ENCODE results near the gene SMIM44. TPM values are rescaled to one million over a fixed set of nuclear protein-coding genes. Genes with fewer than 3 reads are reported as not detected.

The SMIM44 gene
- total RNA-seq, 1 donor from 2014 or later, result not detected

DNA sequence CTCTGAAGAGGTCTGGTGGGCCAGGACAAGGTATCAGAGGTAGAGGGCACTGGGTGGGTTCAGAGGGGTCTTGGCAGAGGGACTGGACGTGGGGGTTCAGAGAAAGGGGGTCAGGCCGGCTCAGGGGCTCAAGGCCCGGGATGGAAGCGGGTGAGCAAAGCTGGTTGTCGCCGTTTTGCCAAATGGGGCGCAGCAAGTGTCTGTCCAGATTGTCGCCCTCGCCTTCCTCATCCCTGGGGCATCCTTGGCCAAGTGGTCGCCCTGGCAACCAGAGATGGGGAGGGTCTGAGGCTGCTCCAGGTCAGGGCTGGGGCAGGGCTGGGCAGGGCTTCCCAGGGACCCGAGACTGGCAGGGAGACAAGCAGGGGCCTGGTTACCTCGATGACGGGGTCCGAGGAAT is 10.4 kb upstream of the SMIM44 start:
- Histone ChIP-seq H3K79me2 (ENCODE audit: low read depth) (peaks cover 10% of the 10 kb centered on the region), H3K36me3 (no peaks in the 10 kb centered on the region), H3K4me1 (no peaks in the 10 kb centered on the region), H3K9me3 (ENCODE audit: low read depth) (no peaks in the 10 kb centered on the region), H3K4me3 (no peak overlapping the region), H3K27me3 (no peaks in the 10 kb centered on the region), H3F3A (ENCODE audit: low read depth) (no peaks in the 10 kb centered on the region), H3K4me2 (no peak overlapping the region), H4K20me1 (ENCODE audit: low read depth) (no peaks in the 10 kb centered on the region), H2AFZ (replicated peaks) (no peak overlapping the region), H3K9ac (no peak overlapping the region), H3K27ac (no peak overlapping the region)
- Mint-ChIP-seq H3K4me1 (no peaks in the 10 kb centered on the region), H3K36me3 (peaks cover 16% of the 10 kb centered on the region), H3K27me3 (ENCODE audit: insufficient read depth, low read depth) (no peaks in the 10 kb centered on the region), H3K4me3 (no peak overlapping the region), H3K9me3 (no peaks in the 10 kb centered on the region), H3K27ac (no peak overlapping the region)
- no peak for DNase-seq (ENCODE audit: low spot score)
- TF ChIP-seq CTCF (IDR thresholded peaks at IDR 0.05) (no peak), EZH2 (IDR thresholded peaks at IDR 0.05) (no peak), EZH2phosphoT487 (IDR thresholded peaks at IDR 0.05) (no peak)

- no peaks in the 10 kb centered on the region for H3K27me3 Mint-ChIP-seq (ENCODE audit: insufficient read depth, low read depth)
- Histone ChIP-seq H3K79me2 (ENCODE audit: low read depth) (peaks cover 2% of the 10 kb centered on the region), H3K4me2 (no peak overlapping the region), H3K4me1 (no peaks in the 10 kb centered on the region), H3K4me3 (no peak overlapping the region), H3F3A (ENCODE audit: low read depth) (no peaks in the 10 kb centered on the region), H3K9me3 (ENCODE audit: low read depth) (no peaks in the 10 kb centered on the region), H3K27ac (no peak overlapping the region), H4K20me1 (ENCODE audit: low read depth) (no peaks in the 10 kb centered on the region), H2AFZ (replicated peaks) (no peak overlapping the region), H3K36me3 (no peaks in the 10 kb centered on the region), H3K27me3 (no peaks in the 10 kb centered on the region), H3K9ac (no peak overlapping the region)
- H3K4me3 Mint-ChIP-seq, result peak overlapping the region; percentile 18
- TF ChIP-seq CTCF (IDR thresholded peaks at IDR 0.05) (no peak), EZH2 (IDR thresholded peaks at IDR 0.05) (no peak), EZH2phosphoT487 (IDR thresholded peaks at IDR 0.05) (no peak)
- no peak for DNase-seq (ENCODE audit: low spot score)
- no peaks in the 10 kb centered on the region for H3K9me3 Mint-ChIP-seq
- H3K36me3 Mint-ChIP-seq, result peaks cover 16% of the 10 kb centered on the region
- no peaks in the 10 kb centered on the region for H3K4me1 Mint-ChIP-seq
- no peak overlapping the region for H3K27ac Mint-ChIP-seq
These were observed 9.7 kb upstream of the SMIM44 start for GRCh38 chr19:3492919-3493318.

DNA sequence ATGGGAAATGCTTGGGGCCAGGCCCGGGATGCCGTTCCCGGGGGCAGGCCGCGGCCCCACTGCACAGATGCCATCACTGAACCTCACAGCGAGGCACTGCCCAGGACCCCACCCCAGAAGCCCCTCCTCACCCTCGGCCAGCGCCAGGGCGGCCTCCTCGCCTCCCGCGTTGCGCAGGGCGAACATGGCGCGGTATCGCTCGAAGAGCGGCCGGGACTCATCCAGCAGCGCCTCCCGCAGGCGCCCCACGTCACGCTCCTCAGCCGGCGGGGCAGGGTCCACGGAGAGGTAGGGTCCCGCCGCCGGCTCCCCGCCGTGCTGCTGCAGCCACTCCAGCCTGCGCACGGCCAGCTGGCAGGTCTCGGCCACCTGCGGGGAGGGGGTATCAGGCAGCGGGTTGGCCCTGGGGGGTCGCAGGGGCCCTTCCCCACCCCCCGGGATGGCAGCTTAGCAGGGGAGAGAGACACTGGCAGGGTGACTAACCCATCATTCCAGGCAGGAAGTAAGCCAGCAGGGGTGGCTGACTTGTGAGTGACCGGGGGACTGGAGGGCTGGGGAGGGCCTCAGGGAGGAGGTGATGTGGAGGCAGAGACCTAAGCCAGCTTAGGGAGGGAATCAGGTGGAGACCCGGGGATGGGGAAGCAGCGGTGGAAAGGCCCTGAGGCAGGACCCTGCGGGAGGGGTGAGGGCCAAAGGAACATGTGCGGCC is 9.0 kb upstream of the SMIM44 start:
- Histone ChIP-seq H3K36me3 (no peaks in the 10 kb centered on the region), H2AFZ (replicated peaks) (no peak overlapping the region), H3K4me2 (no peak overlapping the region), H4K20me1 (ENCODE audit: low read depth) (no peaks in the 10 kb centered on the region), H3K4me1 (no peaks in the 10 kb centered on the region), H3K9ac (no peak overlapping the region), H3K27me3 (no peaks in the 10 kb centered on the region), H3K9me3 (ENCODE audit: low read depth) (no peaks in the 10 kb centered on the region), H3K4me3 (no peak overlapping the region), H3K79me2 (ENCODE audit: low read depth) (no peaks in the 10 kb centered on the region), H3K27ac (no peak overlapping the region), H3F3A (ENCODE audit: low read depth) (no peaks in the 10 kb centered on the region)
- Mint-ChIP-seq H3K36me3 (peaks cover 15% of the 10 kb centered on the region), H3K4me1 (no peaks in the 10 kb centered on the region), H3K27ac (no peak overlapping the region), H3K4me3 (peak overlapping the region; percentile 18), H3K27me3 (ENCODE audit: insufficient read depth, low read depth) (no peaks in the 10 kb centered on the region), H3K9me3 (no peaks in the 10 kb centered on the region)
- TF ChIP-seq CTCF (IDR thresholded peaks at IDR 0.05), result no peak
- no peak for TF ChIP-seq EZH2 (IDR thresholded peaks at IDR 0.05)
- no peak for TF ChIP-seq EZH2phosphoT487 (IDR thresholded peaks at IDR 0.05)
- DNase-seq (ENCODE audit: low spot score), result no peak
